Erythroblast (primary cell): ENCODE measurements around the gene RASA2.

Experiments used
- GATA1 ChIP-seq: IDR thresholded peaks from 2 replicates; pipeline ENCODE4 v1.6.1; 2011; ENCODE audit warnings: low read depth, mild to moderate bottlenecking, control low read depth, low read length, moderate library complexity
- POLR2A ChIP-seq: IDR thresholded peaks from 2 replicates; pipeline ENCODE4 v1.6.1; 2011; ENCODE audit warnings: mild to moderate bottlenecking, low read length

- TF ChIP-seq POLR2A (no peak), GATA1 (no peak)
Measured at GRCh38 chr3:141523615-141524375, 37.0 kb downstream of the RASA2 start.
